ENCODE measurements around the gene ADAM19.

ADAM19 gene

GRCh38 chr5:157516006-157516405 lies 59.6 kb downstream of the ADAM19 start:
- DNase-seq (ENCODE audit: low read depth): no peak

DNA sequence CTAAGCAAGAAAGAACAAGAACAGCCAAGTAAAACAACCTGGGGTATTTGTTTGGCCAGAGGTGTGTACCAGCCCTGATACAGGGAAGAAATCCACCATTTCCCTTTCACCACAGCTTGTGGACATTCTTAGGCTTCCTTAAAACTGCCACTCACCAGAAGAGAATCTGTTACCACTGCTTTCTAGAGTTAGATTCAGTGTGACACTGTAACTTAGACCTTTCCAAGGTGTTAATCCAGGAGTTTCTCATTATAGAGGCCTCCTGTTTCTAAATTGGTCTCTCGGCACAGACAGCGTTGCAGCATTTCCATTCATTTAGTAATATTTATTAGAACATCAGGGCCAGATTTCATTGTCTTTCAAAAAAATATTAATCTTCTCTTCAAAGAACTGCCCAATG lies 60.6 kb downstream of the ADAM19 start:
- DNase-seq (ENCODE audit: low read depth): no peak

DNA sequence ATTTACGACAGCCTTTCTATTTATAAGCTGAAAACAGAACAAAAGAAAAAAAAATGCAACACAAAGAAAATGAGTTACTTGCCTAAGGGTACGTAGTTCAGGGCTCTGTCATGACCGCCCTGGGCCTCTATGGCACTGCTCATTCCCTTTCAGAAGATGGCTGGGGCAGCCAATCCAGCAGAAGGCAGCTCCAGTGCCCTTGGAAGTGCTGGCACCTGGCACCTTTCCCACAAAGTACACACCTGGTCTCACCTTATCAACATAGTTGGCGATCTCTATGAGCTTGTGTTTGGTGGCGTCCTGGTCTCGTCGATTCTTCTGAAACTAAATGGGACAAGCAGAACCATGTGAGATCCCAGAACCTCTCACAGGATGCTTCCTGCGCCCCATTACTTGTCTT lies 62.4 kb downstream of the ADAM19 start:
- DNase-seq (ENCODE audit: low read depth): no peak

GRCh38 chr5:157511651-157512644 lies 63.6 kb downstream of the ADAM19 start:
- DNase-seq (ENCODE audit: low read depth): no peak

DNA sequence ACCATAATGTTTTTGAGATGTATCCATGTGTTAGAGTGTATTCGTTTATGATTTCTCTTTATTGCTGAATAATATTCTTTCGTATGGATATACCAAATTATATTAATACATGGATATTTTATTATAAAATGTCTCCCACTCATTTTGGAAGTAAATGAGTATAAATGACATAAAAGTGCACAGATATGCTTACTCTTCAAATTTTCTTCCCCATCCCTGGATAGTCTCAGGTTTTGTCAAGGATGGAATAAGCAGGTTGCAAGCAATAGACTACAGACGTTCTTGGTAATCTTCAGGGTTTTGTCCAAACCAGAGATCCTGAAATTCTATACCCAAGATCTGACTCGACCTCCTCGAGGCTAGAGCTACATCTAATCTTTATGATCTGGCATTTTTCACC lies 64.9 kb downstream of the ADAM19 start:
- DNase-seq (ENCODE audit: low read depth): no peak

- no peak for DNase-seq (ENCODE audit: low read depth)
These were observed 66.0 kb downstream of the ADAM19 start for GRCh38 chr5:157509587-157509986.

DNA sequence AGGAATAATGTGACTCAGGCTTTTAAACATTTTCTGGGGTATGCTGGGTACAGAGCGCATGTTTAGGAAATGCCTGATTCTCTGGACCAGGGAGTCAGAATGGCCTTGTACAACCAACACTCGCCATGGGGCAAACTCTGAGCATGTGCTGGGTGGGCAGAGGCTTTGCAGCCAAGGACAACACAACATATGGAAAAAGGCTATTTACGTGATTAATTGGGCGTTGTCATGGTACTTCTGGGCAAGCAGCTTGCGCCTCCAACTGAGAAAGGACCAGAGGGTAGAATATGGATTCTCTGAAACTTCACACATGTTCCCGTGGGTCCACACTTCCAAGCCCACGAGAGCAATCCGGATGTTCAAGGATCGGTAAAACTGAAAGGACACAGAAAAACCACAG lies 66.5 kb downstream of the ADAM19 start:
- no peak for DNase-seq (ENCODE audit: low read depth)

- no peak for DNase-seq (ENCODE audit: low read depth)
These were observed 68.4 kb downstream of the ADAM19 start for GRCh38 chr5:157506981-157507780.

DNA sequence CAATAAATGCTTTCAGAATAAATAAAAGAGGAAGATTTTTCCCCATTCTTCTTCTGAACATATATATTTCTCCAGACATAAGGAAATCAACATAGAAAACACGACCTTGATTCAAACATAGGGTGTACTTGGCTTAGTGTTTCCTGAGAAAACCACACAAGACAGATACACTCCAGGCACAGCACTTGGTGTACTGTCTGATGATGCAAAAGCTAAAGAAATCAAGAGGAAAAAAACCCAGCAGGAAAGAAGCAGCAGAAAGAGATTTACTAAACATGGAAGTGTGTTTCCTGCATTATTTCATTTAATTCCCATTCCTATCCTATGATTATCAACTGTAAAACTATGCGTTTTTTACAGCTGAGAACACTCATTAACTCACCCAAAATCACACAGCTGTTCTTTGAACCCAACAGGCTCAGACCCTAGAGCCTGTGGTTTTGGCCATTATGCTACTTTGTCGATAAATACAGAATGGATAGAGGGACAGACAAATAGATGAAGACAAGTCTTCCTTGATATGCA lies 69.4 kb downstream of the ADAM19 start:
- DNase-seq (ENCODE audit: low read depth): no peak

GRCh38 chr5:157505496-157505895 lies 70.1 kb downstream of the ADAM19 start:
- no peak for DNase-seq (ENCODE audit: low read depth)

GRCh38 chr5:157504053-157504452 lies 71.5 kb downstream of the ADAM19 start:
- DNase-seq (ENCODE audit: low read depth): no peak

DNA sequence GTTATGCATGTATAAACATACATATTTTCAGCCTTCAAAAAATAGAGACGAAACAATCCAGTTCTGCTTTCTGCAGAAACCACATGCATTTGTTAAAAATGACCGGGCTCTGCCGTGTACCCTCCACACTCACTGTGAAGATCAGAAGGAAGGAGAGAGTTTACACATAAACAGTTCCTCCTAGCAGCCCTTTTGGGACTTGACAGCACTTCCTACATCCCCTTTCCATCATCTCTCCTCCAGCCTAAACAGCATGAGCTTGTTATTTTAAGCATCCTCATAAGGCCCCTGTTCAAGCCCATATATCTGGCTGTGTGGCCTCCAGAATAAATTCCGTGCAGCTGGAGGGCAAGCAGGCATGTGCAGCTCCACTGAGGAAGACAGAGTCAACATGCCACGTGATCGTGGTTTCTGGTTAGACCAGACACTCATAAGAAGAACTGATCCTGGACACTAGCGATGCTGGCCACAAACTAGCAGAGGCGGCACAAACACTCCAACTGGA lies 73.4 kb downstream of the ADAM19 start:
- no peak for DNase-seq (ENCODE audit: low read depth)

DNA sequence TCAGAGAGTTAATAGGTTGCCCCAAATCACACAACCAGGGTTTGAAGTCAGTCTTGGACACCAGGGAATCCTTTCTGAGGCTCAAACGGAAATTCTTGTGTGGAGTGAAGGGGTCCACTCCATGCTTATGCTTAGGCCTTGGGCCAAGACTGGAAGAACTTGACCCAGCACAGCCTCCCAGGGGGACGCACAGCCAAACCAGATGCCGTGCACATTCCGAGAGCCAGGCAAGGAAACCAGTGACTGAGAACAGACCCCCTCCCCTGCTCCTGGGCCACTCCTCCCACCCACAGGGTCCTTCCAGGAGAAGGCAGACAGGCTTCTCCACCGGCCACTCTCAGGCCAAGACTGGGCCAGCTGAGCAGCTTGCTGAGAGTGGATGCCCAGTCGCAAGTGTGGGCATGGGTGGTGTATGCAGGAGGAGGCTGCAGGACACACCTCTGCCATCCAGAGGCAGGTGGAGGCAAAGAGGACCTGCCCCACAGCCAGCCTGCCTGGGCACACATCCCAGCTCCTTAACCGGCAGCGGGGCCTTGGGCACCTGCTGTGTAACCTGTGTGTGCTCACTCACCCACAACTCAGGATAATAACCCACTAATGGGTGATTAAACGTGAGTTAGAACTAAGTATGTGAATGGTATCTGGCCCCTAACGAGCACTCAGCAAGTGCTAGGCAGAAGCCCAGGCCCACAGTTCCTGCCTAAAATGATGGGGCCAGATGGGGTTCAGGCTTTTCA lies 77.5 kb downstream of the ADAM19 start:
- no peak for DNase-seq (ENCODE audit: low read depth)

- DNase-seq (ENCODE audit: low read depth): no peak
These were observed 78.7 kb downstream of the ADAM19 start for GRCh38 chr5:157496864-157497263.

GRCh38 chr5:157494178-157494832 lies 81.3 kb downstream of the ADAM19 start:
- no peak for DNase-seq (ENCODE audit: low read depth)

DNA sequence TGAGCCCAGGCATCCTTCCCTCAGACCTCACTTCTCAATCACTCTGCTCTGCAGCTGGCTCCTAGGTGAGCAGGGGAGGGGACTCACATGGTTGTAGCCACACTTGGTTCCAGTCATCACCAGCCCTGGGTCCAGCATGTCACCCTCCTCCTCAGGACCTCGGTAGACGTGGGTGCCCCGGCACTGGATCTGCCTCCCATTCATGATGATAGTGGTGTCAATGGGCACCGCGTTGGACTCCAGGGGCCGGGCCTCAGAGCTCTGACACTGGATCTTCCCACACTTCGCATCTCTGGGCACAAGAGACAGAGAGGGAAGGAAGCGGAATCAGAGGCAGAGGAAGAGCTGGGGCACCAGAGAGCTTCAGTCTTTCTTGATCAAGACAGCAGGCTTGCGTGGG lies 82.7 kb downstream of the ADAM19 start:
- DNase-seq (ENCODE audit: low read depth): no peak

GRCh38 chr5:157491471-157491995 lies 84.0 kb downstream of the ADAM19 start:
- no peak for DNase-seq (ENCODE audit: low read depth)

DNA sequence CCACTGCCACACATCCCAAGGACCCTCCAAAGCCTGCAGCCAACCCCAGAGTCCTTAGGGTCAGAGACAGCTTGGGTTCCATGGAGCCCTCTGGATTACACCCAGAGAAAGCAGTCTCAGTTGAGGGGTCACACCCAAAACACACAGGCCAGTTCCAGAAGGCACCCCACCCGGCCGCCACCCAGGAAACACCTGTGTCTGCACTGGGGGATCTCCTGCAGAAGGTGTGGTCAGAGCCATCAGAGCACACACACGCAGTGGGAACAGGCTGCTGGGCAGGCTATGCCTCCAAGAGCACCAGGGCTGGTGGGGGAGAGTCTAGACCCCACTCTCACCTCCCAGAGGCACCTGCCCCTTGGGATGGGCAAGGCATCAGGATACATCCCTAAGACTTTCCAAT lies 88.2 kb downstream of the ADAM19 start:
- DNase-seq (ENCODE audit: low read depth): no peak

GRCh38 chr5:157486861-157487260 lies 88.7 kb downstream of the ADAM19 start:
- no peak for DNase-seq (ENCODE audit: low read depth)

GRCh38 chr5:157486221-157486681 lies 89.3 kb downstream of the ADAM19 start:
- no peak for DNase-seq (ENCODE audit: low read depth)

- DNase-seq (ENCODE audit: low read depth): no peak
These were observed 89.8 kb downstream of the ADAM19 start for GRCh38 chr5:157485811-157486210.

Data from stimulated activated CD8-positive, alpha-beta memory T cell treated with anti-CD3 and anti-CD28 coated beads, Interleukin-12 subunit alpha, Interleukin-12 subunit beta, amount 100 ng/mL, for 1 hour (primary cell).